Hippocampal formation (tissue), 2 donors: ENCODE measurements around the gene ACTRT3.
A peak's percentile ranks its signal among the peaks of the same experiment; 100 is the strongest.
"Not testable (repeated sequence)": the region's sequence is repeated elsewhere in the genome, so short reads cannot be mapped to it uniquely, and the experiment has no call there.

Experiments
- DNase-seq, 2 donors: peaks; one replicate each; lab custom pipeline; 2025; lab: John Stamatoyannopoulos, UW

ACTRT3 gene

DNA sequence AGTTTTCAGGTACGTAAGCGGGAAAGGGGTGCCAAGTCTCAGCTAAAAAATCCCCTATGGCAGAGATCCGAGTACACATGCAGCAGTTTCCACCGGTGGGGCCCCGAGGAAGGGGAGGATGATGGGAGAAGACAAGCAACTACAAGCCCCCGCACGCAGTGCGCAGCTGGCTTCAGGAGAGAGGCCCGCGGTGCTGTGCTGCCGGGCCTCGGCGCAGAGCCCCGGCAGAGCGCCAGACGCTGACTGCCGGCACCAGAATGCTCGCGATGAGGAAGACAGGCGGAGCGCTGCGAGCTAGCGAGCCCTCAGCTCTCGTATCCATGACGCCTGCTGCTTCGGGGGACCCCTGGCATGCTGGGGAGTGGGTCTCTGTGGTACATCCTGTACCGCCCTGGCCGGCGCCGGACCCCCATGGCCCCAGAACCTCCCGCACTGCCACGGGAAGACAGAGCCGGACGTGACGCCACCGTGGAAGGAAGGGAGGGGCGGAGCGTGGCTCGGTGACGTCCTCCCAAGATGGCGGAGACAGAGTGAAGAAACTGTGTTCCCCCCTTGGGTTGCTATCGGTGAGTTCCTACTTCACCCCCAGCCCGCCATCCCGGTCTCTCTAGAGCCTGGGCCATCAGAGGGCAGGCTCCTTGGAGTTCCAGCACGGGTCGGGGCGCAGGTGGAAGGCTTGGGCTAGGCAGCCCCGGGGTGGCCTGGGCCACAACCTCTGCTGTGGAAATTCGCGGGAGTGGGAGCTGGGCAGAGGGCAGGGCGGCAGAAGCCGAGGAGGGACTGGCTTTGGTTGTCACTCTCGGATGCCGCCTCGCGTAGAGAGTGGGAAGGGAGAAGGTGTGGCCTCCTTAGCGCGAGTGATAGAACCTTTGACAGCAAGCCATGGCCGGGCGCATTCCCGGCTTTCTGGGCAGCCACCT, 3.8 kb upstream of the ACTRT3 start, which contains the start of gene MYNN:
TSS of gene MYNN (plus strand) at position 500 of the 920 bp plus-strand sequence. CDS start 900 bp downstream, outside the sequence.
- DNase-seq = peak; percentile 88 to 89

GRCh38 chr3:169772305-169772896, 3.0 kb upstream of the ACTRT3 start:
- DNase-seq = peak; percentile 66 to 77

GRCh38 chr3:169771497-169772304, 2.3 kb upstream of the ACTRT3 start:
- DNase-seq = peak; percentile 16 to 82

DNA sequence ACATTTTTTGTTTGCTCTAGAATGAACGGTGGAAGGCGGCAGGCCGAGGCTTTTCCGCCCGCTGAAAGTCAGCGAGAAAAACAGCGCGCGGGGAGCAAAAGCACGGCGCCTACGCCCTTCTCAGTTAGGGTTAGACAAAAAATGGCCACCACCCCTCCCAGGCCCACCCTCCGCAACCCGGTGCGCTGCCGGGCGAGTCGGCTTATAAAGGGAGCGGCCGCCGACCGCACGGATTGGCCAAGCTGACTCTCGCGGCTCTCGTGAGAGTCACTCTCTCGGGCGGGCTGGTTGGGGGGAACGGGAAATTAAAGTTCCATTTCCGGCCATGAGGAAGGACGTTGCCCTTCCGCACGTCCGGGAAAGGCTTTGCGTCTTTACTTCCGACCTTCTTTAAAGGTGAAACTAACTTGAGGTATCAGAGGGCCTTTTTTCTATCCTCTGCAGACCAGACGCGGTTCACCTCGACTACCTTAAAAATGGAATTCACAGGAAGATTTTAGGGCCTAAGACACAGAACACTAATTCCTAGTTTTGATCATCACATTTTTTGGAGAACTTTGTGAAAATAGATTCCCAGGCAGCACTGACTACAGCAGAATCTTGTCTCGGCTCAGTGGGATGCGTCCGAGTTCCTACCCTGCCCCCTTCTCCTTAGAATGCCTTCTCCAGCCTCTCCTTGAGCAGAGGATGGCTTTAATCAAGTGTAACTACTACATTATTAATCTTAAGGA, 4.3 kb downstream of the ACTRT3 start, which contains the start of gene TERC:
TSS of gene TERC (minus strand) at position 179 of the 731 bp plus-strand sequence.
- peak; percentile 84 to 86 for DNase-seq

DNA sequence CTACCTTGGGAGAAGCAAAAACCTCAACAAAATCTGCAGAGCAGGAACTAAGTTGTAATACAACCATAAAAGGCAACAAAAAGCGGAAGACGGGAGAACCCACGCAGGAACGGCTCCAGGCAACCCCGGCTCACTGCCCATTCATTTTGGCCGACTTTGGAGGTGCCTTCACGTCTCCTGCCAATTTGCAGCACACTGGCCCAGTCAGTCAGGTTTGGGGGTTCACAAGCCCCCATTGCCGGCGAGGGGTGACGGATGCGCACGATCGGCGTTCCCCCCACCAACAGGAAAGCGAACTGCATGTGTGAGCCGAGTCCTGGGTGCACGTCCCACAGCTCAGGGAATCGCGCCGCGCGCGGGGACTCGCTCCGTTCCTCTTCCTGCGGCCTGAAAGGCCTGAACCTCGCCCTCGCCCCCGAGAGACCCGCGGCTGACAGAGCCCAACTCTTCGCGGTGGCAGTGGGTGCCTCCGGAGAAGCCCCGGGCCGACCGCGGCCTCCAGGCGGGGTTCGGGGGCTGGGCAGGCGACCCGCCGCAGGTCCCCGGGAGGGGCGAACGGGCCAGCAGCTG, 5.0 kb downstream of the ACTRT3 start:
- DNase-seq = peak; percentile 53 to 74

GRCh38 chr3:169760479-169760878, 8.9 kb downstream of the ACTRT3 start:
- no peak for DNase-seq

DNA sequence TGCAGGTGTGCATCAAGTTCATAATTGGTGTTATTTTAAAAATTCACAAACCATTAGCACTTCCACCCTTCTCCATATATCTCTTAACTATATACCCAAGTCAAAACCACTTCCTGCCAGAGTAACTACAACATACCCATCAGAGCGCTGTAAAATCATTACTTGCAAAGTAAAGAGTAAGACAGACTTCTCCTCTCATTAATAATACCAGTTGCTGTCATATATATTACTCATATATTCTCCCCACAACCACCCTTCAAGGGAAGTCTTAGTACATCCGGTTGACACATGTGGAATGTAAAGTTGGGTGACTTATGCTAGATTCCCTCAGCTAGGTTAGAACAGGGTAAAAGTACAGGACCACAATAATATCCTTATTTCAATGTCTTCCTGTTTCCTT, 10.1 kb downstream of the ACTRT3 start:
- no peak for DNase-seq

DNA sequence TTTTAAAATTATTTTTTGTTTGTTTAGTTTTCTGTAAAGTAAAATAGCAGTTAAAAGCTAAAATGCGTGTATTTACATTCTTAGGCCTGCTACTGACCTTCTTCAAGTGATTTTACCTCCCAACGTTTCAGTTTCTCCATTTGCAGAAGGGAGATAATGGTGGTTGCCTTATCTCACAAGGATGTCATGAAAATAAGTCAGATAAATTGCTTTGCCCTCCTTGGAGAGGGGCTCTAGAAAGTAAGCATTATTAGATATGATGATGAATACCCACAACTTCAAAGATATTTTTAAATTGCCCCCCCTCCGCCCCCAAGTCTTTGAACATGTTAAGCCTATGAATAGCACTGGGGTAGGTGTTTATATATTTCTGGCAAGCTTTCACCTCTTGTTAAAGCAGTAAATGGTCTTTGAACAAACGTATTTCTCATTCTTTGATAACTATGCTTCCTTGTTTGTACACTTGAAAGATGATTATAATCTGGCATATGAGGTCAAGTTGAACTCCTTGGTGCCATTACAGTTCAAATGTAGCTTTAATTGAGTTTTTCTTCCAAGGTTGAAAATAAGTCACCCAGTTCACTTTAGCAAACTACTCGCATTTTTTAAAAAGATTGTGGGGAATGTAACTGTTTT, 10.9 kb downstream of the ACTRT3 start:
- DNase-seq = no peak

DNA sequence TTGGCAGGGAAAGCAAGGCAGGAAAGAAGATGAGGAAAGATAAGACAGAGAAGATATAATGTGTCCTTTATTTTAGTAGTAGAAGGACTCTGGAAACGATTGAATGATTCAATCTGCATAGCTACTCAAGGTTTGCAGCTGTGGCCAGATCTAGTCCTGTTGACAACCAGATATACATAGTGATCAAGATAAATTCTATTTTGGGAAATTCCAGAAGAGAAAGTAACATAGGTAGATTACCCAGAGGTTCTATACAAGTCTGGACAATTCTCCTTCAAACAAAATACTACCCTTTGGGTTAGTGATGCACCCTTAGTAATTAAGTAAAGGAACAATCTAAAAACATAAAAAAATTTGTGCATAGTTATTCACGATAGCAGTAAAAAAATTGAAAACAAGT, 13.9 kb downstream of the ACTRT3 start:
- DNase-seq = no peak

- no peak for DNase-seq
These were observed 14.7 kb downstream of the ACTRT3 start for GRCh38 chr3:169754711-169755110.

GRCh38 chr3:169751875-169752274, 17.5 kb downstream of the ACTRT3 start:
- no peak for DNase-seq

DNA sequence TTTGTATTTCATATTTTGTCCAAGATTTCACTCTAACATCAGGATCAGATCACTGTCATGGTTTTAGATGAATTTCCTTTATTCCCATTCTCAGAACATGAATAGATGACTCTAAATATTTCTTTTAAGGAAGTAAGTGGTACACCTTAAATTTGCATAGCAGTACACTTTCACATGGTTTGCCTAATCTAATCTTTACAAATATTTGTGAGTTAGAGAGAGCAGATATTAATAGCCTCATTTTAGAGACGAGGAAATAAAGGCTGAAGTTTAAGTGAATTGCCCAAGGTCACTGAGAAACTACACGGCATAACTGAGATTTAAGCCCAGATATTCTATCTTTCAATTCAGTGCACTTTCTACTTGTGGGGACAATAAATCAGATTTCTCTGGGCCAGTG, 18.7 kb downstream of the ACTRT3 start:
- no peak for DNase-seq

DNA sequence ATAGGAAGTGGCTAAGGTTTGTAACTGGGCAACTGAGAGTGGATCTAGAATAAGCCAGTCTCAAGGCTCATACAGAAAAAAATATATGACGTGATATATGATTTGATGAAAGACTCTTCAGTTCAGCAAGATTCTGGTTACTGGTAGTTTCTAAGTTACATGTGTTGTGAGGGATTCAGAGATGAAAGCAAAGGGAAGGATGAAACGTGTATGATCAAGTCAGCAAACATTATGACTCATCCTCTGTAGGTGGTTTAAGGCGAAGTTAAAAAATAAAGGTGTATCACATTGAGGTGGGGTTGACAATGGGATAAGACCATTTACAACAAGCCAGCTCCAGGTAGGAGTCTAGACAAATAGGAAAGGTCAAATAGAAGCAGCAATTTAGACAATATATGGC, 20.7 kb downstream of the ACTRT3 start:
- no peak for DNase-seq

GRCh38 chr3:169746924-169747323, 22.4 kb downstream of the ACTRT3 start:
- DNase-seq = no peak

DNA sequence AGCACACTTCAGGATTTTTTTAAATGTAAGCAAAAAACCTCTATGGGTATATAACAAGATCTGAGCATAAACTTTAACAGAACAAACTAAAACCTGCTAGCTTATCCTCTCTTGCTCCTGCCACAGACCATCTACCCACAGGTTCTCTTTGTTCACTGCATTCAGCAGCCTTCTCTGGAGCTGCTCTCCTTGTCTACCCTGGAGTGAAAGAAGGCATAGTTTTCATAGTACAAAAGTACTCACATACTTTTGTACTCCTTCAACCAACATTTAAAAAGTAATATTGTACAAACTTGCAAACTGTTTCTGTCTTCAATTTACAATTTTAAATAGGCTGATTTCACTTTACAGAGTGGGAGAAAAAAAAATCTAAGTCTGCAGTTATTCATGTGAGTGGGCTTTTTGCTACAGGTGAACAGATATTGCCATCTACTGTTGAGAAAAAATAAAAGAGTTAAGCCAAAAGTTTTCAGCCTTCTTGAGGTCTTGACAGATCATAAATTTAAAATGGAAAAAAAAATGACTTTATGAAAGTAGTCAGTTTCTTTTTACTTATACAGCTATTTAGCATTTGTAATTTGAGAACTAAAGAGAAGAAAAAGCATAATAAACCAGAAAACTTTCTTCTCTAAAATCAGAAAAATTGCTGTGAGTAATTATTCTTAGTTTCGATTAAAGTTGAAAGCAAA, 24.9 kb downstream of the ACTRT3 start:
- no peak for DNase-seq

DNA sequence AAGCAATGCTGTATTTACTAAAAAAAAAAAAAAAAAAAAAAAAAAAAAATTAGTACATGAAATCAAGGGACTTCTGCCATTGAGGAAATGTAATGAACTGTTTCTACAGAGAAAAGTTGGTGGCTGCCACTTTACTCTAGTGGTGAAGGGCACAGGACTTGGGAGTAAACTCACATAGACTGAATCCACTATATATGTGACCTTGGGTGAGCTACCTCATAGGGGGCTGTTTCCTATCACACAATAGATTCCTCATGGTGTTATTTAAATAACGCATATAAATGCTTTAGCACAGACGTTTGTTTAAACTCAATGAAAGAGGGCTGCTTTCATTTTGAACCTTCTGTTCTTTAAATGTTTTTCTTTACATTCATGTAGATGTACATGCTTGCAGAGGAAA, 30.3 kb downstream of the ACTRT3 start:
- DNase-seq = no peak

DNA sequence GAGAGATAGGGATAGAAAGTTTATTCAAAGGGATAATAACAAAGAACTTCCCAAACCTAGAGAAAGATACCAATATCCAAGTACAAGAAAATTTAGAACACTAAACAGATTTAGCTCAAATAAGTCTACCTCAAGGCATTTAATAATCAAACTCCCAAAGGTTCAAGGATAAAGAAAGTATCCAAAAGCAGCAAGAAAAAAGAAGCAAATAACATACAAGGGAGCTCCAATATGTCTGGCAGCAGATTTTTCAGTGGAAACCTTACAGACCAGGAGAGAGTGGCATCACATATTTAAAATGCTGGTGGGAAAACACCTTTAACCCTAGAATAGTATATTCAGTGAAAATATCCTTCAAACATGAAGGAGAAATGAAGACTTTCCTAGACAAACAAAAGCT, 37.5 kb downstream of the ACTRT3 start:
- not testable (repeated sequence) for DNase-seq

GRCh38 chr3:169722724-169723123, 46.6 kb downstream of the ACTRT3 start:
- DNase-seq = no peak

- not testable (repeated sequence) for DNase-seq
These were observed 50.9 kb downstream of the ACTRT3 start for GRCh38 chr3:169718415-169718814.
